CD1c-positive myeloid dendritic cell (primary cell): ENCODE data around the gene FUT2.
A peak's percentile ranks its signal among the peaks of the same experiment; 100 is the strongest.

Experiments used
- DNase-seq: peaks from one replicate; pipeline ENCODE4 v3.0.0-alpha.2; 2016; ENCODE audit errors: extremely low spot score

The FUT2 gene

DNA sequence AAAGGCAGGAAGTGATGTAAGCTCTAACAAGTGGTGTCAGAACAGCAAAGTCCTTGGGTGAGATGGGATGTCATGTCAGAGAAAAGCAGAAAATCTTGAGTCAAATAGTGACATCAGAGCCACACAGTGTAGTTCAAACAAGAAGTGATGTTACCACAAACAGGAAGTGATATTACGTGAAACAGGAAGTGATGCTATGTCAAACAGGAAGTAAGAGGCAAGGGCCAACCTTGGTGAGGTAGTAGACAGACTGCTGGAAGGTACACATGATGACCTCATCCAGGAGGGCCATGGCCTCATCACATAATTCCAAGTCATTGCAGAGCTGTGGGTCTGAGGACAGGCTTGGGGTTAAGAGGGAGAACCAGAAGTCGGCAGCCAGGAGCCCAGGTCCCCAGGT is 30.8 kb downstream of the FUT2 start:
- peak; percentile 79 for DNase-seq

DNA sequence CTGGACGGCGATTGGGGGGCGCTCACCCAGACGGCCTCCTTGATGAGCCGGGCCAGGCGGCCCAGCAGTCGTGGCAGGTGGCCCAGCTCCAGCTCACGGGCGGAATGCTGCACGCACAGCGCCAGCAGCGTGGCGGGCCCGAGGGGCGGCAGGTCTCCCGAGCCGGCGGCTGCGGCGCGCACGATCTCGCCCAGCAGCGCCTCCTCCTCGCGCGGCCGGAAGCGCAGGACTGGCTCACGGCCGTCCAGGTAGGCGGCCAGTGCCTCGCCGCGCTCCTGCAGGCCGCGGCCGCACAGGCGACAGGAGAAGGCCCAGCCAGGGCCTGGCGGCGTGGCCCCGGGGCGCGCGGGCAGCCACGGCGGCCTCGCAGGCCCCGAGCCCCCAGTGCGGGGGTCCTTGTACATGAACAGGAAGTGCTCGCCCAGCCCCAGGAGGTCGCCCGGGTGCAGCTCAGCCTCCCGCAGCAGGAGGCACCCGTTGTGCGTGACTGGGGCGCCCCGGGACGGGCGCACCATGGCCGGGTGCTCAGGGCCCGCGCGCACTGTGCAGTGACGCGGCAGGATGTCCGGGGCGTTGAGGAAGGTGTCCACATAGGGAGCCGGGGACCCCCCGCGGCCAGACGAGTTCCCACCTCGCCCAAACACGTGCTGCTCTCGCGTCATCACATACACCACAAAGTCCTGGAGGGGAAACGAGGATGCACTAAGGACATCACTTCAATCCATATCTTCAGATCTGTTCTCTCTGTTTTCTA is 33.3 kb downstream of the FUT2 start:
- no peak for DNase-seq

DNA sequence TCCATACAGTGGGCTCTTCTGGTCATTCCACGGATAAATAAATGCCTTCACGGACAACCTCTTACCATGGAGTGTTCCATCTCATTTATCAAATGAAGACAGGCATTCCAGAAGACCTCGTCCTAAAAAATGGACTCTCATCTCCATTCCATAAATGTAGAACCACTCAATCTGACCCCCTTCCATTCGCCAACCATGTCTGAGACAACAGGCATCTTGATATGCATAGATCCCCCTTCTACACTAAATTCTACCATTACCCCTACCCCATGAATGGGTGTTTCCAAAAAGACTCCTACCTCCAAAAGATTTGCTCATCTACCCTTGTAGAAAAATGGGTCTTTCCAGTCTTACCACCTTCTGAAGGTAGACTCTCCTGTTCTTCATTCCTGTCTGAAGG is 35.7 kb downstream of the FUT2 start:
- no peak for DNase-seq

DNA sequence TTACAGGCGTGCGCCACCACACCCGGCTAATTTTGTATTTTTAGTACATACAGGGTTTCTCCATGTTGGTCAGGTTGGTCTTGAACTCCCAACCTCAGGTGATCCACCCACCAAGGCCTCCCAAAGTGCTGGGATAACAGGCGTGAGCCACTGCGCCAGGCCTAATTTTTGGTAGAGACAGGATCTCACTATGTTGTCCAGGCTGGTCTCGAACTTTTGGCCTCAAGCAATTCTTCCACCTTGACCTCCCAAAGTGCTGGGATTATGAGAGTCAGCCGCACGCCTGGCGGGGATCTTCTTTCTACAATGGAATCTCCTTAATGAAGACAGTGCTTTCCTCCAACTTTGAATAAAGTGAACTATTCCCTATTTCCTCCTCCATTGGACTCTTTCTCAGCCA is 38.9 kb downstream of the FUT2 start:
- no peak for DNase-seq

DNA sequence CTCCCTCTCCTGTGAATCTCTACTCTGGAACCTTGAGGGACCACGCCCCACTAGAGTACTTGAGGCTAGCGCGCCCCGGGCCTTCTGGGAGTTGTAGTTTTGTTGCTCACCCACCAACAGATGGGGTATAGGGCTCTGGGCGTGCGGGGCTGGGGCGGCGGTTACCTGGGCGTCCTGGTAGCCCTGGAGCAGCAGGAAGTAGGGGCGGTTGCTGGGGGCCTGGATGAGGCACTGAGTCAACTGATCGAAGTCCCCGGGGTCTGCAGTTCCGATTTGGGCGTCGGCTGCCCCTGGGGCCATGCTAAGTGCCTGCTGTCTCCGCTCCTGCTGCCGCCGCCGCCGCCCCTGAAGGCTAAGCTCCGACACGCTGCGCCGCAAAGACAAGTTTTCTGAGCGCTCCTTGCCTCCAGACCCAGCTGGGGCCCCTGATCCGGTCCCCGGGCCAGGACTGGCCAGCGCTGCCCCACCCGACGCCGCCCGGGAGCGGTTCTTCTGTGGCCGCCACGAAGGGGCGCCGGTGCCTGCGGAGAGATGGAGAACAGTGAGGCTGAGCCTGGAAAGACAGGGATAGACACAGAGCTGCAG is 39.4 kb downstream of the FUT2 start:
- DNase-seq, result no peak

DNA sequence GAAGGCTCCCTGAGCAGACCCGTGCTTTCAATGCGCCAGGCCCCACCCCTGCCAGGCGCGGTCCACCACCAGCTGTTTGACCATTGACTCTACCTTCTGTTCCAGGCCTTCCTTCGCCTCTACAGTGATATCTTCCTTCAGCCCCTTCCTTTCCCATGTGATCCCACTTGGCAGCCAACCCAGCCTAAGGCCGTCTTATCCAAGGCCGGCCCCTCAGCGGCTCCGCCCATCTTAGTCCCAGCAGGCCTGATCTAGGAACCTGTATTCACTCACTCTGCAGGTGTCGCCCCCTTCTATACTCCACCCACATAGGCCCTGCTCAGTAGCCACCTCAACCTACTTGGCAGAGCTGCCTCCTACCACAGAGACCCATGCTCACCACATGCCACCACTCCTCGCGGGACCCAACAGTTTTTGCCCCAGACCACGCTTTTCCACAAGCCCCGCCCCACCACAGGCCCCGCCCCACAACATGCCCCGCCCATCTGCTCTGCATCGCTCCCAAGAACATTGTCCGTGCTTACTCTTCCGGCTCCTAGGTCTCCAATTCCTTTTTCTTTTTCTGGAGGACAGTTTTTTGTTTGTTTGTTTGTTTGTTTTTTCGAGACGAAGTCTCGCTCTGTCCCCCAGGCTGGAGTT is 41.7 kb downstream of the FUT2 start:
- no peak for DNase-seq

DNA sequence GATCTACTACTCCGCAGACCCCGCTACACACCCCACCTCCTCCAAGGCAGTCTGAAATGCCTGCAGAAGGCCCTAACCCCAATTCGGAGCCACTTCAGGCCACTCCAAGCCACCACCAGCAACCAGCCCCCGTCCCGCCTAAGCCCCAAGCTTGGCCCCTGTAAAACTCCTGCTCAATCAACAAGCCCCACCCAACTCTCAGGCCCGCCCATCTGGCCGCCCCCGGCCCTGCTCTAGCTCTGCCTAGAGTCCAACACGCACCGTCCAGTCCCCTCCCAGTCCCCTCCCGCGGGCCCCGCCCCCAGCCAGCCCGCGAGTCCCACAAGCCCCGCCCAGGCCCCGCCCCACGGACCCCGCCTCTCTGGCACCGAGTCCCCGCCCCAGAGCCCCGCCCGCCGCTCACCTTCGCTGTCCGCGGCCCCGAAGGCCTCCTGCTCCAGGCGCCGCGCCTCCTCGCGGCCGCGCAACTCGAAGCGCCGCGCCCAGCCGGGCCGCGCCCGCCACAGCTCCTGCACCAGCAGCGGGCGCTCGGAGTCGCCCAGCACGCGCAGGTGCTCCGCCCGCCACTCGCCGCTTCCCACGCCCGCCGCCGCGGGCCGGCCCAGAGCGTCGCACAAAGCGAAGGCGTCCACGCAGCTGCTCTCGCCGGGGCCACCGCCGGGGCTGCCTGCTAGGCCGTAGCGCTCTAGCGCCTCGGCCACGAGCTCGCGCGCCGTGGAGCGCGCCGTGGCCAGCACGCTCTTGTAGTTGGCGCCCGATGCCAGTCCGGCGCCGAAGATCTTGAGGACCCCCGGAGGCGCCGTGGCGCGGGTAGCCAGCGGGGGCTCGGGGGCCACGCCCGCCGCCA is 43.0 kb downstream of the FUT2 start:
- DNase-seq, result peak; percentile 92

DNA sequence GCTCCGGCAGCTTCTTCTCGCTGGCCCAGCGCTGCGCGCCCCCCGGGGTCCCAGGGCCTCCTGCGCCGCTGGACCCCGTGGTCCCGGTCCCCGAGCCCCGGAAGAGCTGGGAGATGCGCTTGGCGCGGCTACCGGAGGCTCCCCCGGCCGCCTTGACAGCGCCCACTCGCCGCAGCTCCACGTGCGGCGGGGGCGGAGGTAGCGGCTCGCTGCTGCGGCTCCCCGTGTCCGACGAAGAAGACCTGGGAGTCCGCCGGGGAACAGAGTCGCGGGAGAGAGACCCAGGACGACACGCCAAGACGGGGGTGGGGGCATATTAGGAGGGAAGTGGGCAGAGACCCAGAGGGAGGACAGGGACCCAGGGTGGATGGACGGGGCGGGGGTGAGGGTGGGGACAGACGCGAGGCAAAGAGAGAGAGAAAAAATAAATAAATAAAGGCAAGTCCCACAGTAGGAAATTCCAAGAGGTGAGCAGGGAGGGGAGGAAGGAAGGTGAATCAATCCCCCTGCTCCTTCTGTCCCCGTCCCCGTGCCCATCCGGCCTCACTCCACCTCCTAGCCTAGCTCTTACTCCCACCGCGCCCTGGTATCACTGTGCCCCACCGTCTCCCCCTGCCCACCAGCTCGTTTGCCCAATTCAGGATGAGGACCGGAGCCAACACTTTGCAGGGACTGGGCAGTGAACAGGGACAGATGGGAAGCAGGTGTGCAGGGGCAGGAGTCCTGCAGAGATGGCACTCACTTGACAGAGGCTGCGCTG is 43.8 kb downstream of the FUT2 start:
- DNase-seq, result peak; percentile 14

DNA sequence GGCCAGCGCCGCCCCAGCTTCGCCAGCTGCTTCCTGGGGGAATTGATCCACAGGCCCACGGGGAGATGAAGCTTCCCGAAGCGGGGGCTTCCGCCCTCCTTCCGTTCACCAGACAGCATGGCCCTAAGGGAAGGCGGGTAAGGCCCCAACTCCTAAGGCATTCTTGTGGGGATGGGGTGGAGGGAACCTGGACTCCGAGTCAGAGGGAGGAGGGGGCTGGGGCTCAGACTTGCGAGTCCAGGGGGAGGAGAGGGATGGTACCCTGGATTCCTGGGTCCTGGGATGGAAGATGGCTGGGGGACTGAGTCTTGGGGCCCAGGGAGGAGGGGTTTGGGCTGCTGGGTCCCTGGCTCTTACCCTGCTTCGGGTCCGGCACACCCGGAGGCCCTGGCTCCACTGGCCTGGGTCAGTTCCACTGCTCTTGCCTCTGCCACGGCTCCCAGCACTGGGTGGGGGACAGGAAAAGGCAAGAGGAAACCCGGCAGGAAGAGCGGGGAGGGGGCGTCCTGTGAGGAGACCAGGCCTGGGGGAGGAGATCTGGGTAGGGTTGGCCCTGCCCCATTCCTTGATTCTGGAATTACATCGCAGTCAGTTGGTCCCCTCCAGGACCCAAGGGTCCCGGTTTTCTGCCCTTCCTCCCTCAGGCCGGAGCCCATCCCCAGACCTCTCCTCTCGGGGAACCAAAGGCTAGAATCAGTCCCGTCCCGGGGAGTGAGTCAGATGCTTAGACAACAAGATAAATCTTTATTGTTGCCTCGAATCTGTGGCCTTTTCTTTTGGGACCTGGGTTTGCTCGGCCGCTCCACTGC is 44.6 kb downstream of the FUT2 start, which contains the start of gene RASIP1:
Gene RASIP1 (minus strand): TSS at position 447 of the 809 bp plus-strand sequence. CDS start 328 bp downstream, at position 119.
- DNase-seq, result no peak

DNA sequence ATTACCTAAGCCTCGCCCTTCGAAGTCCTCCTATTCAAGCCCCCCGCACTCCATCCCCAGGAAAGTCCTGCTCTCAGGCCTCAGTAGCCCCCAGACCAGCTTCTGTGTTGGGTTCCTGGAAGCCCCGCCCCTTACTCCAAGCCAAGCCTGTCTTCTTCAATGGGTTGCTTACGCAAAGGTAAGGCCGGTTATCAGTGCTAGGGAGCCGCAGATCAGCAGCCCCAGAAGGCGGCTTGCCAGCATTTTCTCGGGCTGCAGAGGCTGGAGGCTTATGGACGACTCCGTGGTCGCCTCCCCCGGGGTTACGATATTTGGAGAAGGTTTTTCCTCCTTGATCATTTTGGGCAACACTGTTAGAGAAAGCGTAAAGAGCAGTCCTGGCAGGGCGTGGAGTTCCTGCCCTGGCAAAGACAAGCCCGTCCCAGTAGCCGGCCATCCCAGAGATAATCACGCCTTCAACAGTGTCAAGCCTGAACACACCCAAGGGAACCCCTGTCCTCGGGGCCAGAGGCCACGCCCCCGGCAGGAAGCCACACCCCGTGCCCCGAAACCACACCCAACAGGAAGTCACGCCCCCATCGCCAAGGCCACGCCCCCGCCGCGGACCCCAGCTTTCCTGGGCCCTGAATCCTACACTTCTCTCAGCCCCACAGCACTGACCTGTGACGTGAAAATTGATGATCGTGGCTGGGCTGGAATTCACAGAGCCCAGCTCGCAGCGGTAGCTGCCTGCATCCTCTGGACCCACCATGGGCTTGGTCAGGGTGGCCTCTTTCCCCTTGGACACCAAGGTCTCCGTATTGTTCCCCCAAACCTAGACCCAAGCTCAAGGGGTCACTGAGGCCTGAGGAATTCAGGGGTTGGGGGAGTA is 45.6 kb downstream of the FUT2 start:
- DNase-seq, result peak; percentile 17

DNA sequence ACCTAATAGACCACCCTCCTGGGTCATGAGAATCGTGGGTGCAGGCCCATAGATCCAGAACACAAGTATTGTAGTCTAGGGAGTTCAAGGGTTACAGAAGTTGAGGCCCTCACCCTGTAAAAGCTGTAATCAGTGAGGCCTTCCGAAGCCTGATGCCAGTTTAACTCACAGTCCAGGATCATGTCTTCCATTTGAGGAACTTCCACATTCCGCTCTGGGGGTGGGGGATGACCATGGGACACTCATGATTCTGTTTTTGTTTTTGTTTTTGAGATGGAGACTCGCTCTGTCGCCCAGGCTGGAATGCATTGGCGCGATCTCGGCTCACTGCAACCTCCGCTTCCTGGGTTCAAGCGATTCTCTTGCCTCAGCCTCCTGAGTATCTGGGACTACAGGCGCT is 46.3 kb downstream of the FUT2 start:
- DNase-seq, result peak; percentile 50

DNA sequence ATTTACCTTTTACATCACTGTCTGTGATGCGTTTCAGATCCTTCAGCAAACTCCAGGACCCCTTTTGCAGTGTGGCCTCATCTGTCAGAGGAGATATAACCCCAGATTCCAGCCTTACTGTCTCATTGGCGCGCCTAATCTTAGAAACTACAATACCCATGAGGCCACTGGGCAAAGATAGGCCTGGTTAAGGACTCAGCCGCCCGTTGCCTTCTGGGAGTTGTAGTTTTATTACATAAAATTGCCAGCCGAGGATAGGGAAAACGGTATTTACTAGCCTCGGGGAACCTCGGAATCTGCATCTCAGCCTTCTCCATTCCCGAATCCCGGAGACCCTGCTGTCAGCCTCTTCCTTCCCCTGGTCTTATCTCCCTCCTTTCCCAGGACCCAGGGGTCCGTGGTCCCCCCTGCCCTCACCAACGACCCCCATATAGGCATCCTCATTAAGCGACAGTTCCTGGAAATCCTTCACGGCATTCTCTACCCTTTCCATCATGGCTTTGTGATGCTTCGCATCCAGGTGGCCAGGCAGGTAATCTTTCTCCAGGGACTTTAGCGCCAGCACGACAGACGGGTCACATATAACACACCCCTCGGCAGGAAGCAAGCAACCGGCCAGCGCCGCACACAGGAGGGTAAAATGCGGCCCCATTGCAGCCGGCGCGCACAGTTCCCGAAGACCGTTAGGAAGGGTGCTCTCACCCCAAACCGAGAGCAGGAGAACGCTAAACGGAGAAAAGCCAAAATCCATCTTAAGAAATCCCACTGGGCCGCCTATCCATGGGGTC is 49.6 kb downstream of the FUT2 start:
- DNase-seq, result peak; percentile 79

DNA sequence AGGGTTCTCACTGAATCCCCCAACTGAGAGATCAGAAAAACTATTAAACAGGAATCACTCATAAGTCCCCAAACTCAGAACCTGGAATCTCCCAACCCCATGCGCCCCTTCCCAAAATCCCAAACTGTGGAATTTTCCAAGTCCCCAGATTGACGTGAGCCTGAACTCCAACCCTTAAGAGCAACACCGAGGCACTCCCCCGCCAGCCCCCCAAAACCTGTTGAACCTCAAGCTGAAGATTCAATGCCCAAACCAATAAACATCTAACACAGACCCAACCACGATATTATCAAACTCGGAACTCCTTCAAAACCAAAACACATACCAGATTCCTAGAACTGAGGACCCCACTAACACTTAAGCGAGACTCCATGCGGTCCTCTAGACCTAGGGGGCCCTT is 50.3 kb downstream of the FUT2 start:
- DNase-seq, result no peak

DNA sequence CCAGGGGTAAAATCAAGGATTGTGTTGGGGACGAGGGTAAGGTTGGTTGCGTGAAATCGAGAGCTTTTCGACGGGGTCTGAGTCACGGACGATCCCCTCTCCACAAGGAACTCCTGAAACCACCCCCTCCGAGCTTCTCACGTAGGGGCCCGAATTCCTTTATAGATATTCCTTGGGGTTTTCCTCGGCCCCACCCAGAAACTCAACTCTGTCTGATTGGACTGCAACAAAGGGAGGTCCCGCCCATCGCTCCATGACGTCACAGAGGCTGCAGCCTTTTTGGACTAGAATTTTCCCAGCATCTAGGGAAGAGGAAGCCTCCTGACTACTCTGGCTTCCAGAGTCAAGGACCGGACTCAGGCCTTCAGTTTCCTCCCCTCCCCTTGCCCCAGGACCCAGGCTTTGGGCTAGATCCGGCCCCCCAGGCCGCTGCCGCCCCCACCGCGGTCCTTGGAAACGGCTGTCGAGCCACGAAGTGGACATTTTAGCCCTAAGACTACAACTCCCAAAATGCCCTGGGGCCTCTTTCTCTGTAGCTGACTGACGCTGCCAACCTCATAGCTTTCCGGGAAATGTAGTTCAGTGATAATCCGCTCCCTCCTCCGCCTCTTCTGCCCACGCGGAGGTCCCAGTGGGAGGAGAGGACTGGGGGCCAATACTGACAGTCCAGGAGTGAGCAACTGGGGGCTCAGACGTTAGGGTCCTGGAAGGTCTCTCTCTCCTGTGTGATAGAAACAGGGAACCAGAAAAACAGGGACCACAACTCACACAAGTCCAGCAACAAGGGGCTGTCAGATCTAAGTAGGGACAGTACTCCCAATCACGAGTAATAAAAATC is 51.2 kb downstream of the FUT2 start, which contains the start of gene IZUMO1:
Gene IZUMO1 (minus strand): TSS at position 172 of the 838 bp plus-strand sequence. CDS start 1,050 bp downstream, outside the sequence.
- DNase-seq, result peak; percentile 88

DNA sequence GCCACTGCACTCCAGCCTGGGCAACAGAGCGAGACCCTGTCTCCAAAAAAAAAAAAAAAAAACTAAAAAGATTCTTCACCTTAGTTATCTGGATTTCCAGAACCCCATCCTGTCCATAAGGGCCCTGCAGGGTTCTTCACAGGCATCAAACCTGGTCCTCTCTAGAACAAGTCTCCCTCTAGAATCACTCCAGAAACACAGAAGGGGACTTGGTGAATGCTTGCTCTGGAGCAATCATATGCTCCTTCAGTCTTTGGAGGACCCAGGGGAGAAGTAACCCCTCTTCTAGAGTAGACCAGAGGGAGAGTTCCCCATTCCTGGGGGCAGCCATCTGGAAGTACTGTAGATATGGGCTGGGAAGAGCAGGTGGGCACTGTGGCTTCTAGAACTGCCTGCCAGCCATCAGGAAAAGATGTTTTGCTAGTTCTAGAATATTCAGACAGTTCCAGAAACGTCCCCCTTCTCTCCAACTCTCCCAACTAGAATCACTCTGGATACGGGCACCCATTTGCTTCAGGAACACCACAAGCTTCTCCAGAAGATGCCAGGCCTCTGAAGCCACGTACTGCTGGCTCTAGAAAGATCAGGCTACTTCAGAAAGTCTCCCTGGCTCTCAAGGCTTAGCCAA is 53.9 kb downstream of the FUT2 start:
- no peak for DNase-seq

DNA sequence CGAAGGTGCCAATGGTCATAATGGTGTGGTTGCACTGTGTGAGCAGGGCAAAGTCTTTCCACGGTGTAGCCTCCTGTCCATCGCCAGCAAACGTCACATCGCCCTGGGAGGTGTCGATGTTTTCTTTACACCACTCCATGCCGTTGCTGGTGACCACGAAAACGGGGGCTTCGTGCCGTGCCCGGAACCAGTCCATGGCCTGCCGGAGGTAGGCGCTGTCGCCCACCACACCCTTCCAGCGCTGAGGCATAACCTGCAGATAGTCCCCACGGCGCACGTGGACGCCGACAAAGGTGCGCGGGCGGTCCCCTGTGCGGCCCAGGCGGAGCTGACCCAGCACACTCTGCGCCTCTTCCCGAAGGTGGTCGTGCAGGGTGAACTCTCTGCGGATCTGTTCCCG is 54.6 kb downstream of the FUT2 start:
- no peak for DNase-seq
